ENCODE measurements around the gene UBXN11. TPM values are rescaled to one million over a fixed set of nuclear protein-coding genes. Genes with fewer than 3 reads are reported as not detected.

Gene UBXN11
- total RNA-seq, 1 donor from 2014 or later: 9.4 TPM

- Histone ChIP-seq H3K36me3 (ENCODE audit: control insufficient read depth, insufficient read depth, low read length) (no peaks in the 10 kb centered on the region), H3K27me3 (ENCODE audit: control insufficient read depth, insufficient read depth, low read length) (no peaks in the 10 kb centered on the region), H3K4me3 (ENCODE audit: low read depth, low read length) (peak within 1 kb of the TSS; percentile 77)
- TF ChIP-seq CTCF (IDR thresholded peaks at IDR 0.05; ENCODE audit: insufficient read depth, low read length, poor library complexity, severe bottlenecking): peak; percentile 67
- DNase-seq (ENCODE audit: low read depth): no peak
Observed at GRCh38 chr1:26279456-26280332, 26.7 kb downstream of the UBXN11 start, which contains the start of gene SH3BGRL3. Gene SH3BGRL3, plus strand, starts transcription at chr1:26280086. Its CDS starts 70 bp downstream, at chr1:26280156.

- DNase-seq (ENCODE audit: low read depth): no peak
- Histone ChIP-seq H3K27me3 (ENCODE audit: control insufficient read depth, insufficient read depth, low read length) (no peaks in the 10 kb centered on the region), H3K4me3 (ENCODE audit: low read depth, low read length) (peak overlapping the region; percentile 77), H3K36me3 (ENCODE audit: control insufficient read depth, insufficient read depth, low read length) (no peaks in the 10 kb centered on the region)
- TF ChIP-seq CTCF (IDR thresholded peaks at IDR 0.05; ENCODE audit: insufficient read depth, low read length, poor library complexity, severe bottlenecking): no peak
Observed at GRCh38 chr1:26278724-26279455, 27.5 kb downstream of the UBXN11 start.

- Histone ChIP-seq H3K4me3 (ENCODE audit: low read depth, low read length) (no peak overlapping the region), H3K36me3 (ENCODE audit: control insufficient read depth, insufficient read depth, low read length) (no peaks in the 10 kb centered on the region), H3K27me3 (ENCODE audit: control insufficient read depth, insufficient read depth, low read length) (no peaks in the 10 kb centered on the region)
- no peak for DNase-seq (ENCODE audit: low read depth)
- TF ChIP-seq CTCF (IDR thresholded peaks at IDR 0.05; ENCODE audit: insufficient read depth, low read length, poor library complexity, severe bottlenecking): no peak
Observed at GRCh38 chr1:26278303-26278702, 28.1 kb downstream of the UBXN11 start.

- Histone ChIP-seq H3K4me3 (ENCODE audit: low read depth, low read length) (no peak overlapping the region), H3K36me3 (ENCODE audit: control insufficient read depth, insufficient read depth, low read length) (no peaks in the 10 kb centered on the region), H3K27me3 (ENCODE audit: control insufficient read depth, insufficient read depth, low read length) (no peaks in the 10 kb centered on the region)
- TF ChIP-seq CTCF (IDR thresholded peaks at IDR 0.05; ENCODE audit: insufficient read depth, low read length, poor library complexity, severe bottlenecking): no peak
- no peak for DNase-seq (ENCODE audit: low read depth)
Observed at GRCh38 chr1:26277719-26278118, 28.7 kb downstream of the UBXN11 start.

- no peak for DNase-seq (ENCODE audit: low read depth)
- TF ChIP-seq CTCF (IDR thresholded peaks at IDR 0.05; ENCODE audit: insufficient read depth, low read length, poor library complexity, severe bottlenecking): no peak
- H3K27me3 ChIP-seq (ENCODE audit: control insufficient read depth, insufficient read depth, low read length): no peaks in the 10 kb centered on the region
- H3K36me3 ChIP-seq (ENCODE audit: control insufficient read depth, insufficient read depth, low read length): no peaks in the 10 kb centered on the region
- H3K4me3 ChIP-seq (ENCODE audit: low read depth, low read length): no peak overlapping the region
Observed at GRCh38 chr1:26277261-26277661, 29.2 kb downstream of the UBXN11 start.

All from kidney epithelial cell (primary cell).